ENCODE results near the gene CYSTM1. TPM values are rescaled to one million over a fixed set of nuclear protein-coding genes. Genes with fewer than 3 reads are reported as not detected.

The CYSTM1 gene
- total and polyA plus RNA-seq, 4 donors: 8.1 to 45.7 (median 23.4) TPM

GRCh38 chr5:140178086-140178410, 3.1 kb downstream of the CYSTM1 start (continued):
- no peak for TF ChIP-seq REST (IDR thresholded peaks at IDR 0.05)
- TF ChIP-seq HNF4A (conservative IDR thresholded peaks at IDR 0.05): no peak
- no peak for TF ChIP-seq TAF1 (conservative IDR thresholded peaks at IDR 0.05)
- no peak for TF ChIP-seq GABPA (IDR thresholded peaks at IDR 0.05 in 1 of 2, conservative IDR thresholded peaks at IDR 0.05 in 1 of 2)

DNA sequence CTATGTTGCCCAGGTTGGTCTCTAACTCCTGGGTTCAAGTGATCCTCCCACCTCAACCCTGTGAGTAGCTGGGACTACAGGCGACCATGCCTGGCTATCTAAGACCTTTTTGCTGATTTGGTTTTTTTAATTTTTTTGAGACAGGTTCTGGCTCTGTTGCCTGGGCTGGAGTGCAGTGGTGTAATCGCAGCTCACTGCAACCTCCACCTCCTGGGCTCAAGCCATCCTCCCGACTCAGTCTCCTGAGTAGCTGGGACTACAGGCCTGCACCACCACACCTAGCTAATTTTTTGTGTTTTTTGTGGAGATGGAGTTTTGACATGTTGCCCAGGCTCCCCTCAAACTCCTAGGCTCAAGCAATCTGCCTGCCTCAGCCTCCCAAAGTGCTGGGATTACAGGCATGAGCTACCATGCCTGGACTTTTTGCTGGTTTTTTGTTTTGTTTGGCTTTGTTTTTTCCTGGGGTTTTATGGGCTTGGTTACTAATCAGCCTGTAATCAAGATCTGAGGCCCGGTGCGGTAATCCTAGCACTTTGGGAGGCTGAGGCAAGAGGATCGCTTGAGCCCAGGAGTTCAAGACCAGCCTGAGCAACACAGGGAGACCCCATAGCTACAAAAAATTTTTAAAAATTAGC, 3.6 kb downstream of the CYSTM1 start:
- no peaks in the 10 kb centered on the region for H3K9me3 ChIP-seq (ENCODE audit: control insufficient read depth in 4 of 4, low read length in 3 of 4)
- H3K9ac ChIP-seq (ENCODE audit: low read depth in 1 of 2, low read length in 2 of 2): no peak overlapping the region
- no peak overlapping the region for H3K4me3 ChIP-seq (ENCODE audit: low read depth in 1 of 3, low read length in 3 of 3)
- no peak overlapping the region for H3K27ac ChIP-seq (ENCODE audit: low read depth in 1 of 2, low read length in 2 of 2)
- 83% methylated on average over 6 of the region's 6 CpGs for WGBS
- no peak for TF ChIP-seq SP1 (IDR thresholded peaks at IDR 0.05)
- TF ChIP-seq, protein P1, sequence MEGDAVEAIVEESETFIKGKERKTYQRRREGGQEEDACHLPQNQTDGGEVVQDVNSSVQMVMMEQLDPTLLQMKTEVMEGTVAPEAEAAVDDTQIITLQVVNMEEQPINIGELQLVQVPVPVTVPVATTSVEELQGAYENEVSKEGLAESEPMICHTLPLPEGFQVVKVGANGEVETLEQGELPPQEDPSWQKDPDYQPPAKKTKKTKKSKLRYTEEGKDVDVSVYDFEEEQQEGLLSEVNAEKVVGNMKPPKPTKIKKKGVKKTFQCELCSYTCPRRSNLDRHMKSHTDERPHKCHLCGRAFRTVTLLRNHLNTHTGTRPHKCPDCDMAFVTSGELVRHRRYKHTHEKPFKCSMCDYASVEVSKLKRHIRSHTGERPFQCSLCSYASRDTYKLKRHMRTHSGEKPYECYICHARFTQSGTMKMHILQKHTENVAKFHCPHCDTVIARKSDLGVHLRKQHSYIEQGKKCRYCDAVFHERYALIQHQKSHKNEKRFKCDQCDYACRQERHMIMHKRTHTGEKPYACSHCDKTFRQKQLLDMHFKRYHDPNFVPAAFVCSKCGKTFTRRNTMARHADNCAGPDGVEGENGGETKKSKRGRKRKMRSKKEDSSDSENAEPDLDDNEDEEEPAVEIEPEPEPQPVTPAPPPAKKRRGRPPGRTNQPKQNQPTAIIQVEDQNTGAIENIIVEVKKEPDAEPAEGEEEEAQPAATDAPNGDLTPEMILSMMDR (IDR thresholded peaks at IDR 0.05; ENCODE audit: low read depth, low read length, missing input control): no peak
- no peak for TF ChIP-seq TAF1 (conservative IDR thresholded peaks at IDR 0.05)
- no peak for TF ChIP-seq GABPA (IDR thresholded peaks at IDR 0.05 in 1 of 2, conservative IDR thresholded peaks at IDR 0.05 in 1 of 2)
- no peak for TF ChIP-seq NR2F2 (IDR thresholded peaks at IDR 0.05)
- TF ChIP-seq FOXA1 (IDR thresholded peaks at IDR 0.05): no peak
- TF ChIP-seq REST (IDR thresholded peaks at IDR 0.05): no peak
- no peak for TF ChIP-seq RXRA (IDR thresholded peaks at IDR 0.05)
- no peak for TF ChIP-seq JUND (IDR thresholded peaks at IDR 0.05)
- no peak for TF ChIP-seq YY1 (IDR thresholded peaks at IDR 0.05)
- no peak for TF ChIP-seq HNF4G (IDR thresholded peaks at IDR 0.05)
- TF ChIP-seq ZBTB33 (IDR thresholded peaks at IDR 0.05): no peak
- TF ChIP-seq RAD21 (IDR thresholded peaks at IDR 0.05): no peak
- TF ChIP-seq MAX (IDR thresholded peaks at IDR 0.05): no peak
- TF ChIP-seq ATF3 (IDR thresholded peaks at IDR 0.05): no peak
- TF ChIP-seq HNF4A (conservative IDR thresholded peaks at IDR 0.05): no peak
- no peak for TF ChIP-seq EGR1 (IDR thresholded peaks at IDR 0.05; ENCODE audit: low read depth in 2 of 2)
- TF ChIP-seq FOXA2 (IDR thresholded peaks at IDR 0.05): no peak
- DNase-seq (ENCODE audit: low spot score): no peak
- no peaks in the 10 kb centered on the region for H3K36me3 ChIP-seq (ENCODE audit: control insufficient read depth in 4 of 4, insufficient read depth in 3 of 4, low read depth in 1 of 4, low read length in 3 of 4)
- no peaks in the 10 kb centered on the region for H3K27me3 ChIP-seq (ENCODE audit: control insufficient read depth in 4 of 4, insufficient read depth in 4 of 4, low read length in 3 of 4)
- H3K4me1 ChIP-seq (ENCODE audit: control insufficient read depth in 4 of 4, insufficient read depth in 4 of 4, low read length in 3 of 4): peaks cover 8 to 25% (median 10%) of the 10 kb centered on the region in 4 donors
